HG02763 (cell line): ENCODE measurements around the gene RBM41.
"Not testable (repeated sequence)": the region's sequence is repeated elsewhere in the genome, so short reads cannot be mapped to it uniquely, and the experiment has no call there.

ENCODE experiments used
- ATAC-seq: cut with Tn5 transposase; IDR thresholded peaks from one replicate; pipeline ENCODE4 v1.9.1; 2021; ENCODE audit warnings: mild to moderate bottlenecking, moderate library complexity; ENCODE audit not compliant: unreplicated experiment

RBM41 gene

GRCh38 chrX:107118322-107119147, at the start of gene RBM41:
Gene RBM41 (minus strand): TSS chrX:107118822. CDS start chrX:107118773, 49 bp downstream.
- peak; percentile 99 for ATAC-seq

GRCh38 chrX:107168257-107168656, 49.6 kb upstream of the RBM41 start:
- ATAC-seq, result no peak

- ATAC-seq, result no peak
Observed at GRCh38 chrX:107167163-107167921, 48.7 kb upstream of the RBM41 start.

GRCh38 chrX:107157618-107158017, 39.0 kb upstream of the RBM41 start:
- not testable (repeated sequence) for ATAC-seq

- not testable (repeated sequence) for ATAC-seq
Observed at GRCh38 chrX:107155621-107156430, 37.2 kb upstream of the RBM41 start.

GRCh38 chrX:107154787-107155620, 36.4 kb upstream of the RBM41 start:
- no peak for ATAC-seq

GRCh38 chrX:107153005-107153404, 34.4 kb upstream of the RBM41 start:
- no peak for ATAC-seq

- ATAC-seq, result no peak
Observed at GRCh38 chrX:107146670-107147069, 28.0 kb upstream of the RBM41 start.

- no peak for ATAC-seq
Observed at GRCh38 chrX:107135965-107136307, 17.3 kb upstream of the RBM41 start.

GRCh38 chrX:107135049-107135964, 16.7 kb upstream of the RBM41 start:
- ATAC-seq, result no peak

- ATAC-seq, result no peak
Observed at GRCh38 chrX:107123750-107124149, 5.1 kb upstream of the RBM41 start.

- no peak for ATAC-seq
Observed at GRCh38 chrX:107119283-107119682, 661 bp upstream of the RBM41 start.

- ATAC-seq, result no peak
Observed at GRCh38 chrX:107117993-107118321, 665 bp downstream of the RBM41 start.

GRCh38 chrX:107107459-107107858, 11.2 kb downstream of the RBM41 start:
- no peak for ATAC-seq

- no peak for ATAC-seq
Observed at GRCh38 chrX:107102980-107103379, 15.6 kb downstream of the RBM41 start.

- ATAC-seq, result no peak
Observed at GRCh38 chrX:107076158-107076557, 42.5 kb downstream of the RBM41 start.

- not testable (repeated sequence) for ATAC-seq
Observed at GRCh38 chrX:107057731-107058130, 60.9 kb downstream of the RBM41 start.

- ATAC-seq, result no peak
Observed at GRCh38 chrX:107054978-107055377, 63.6 kb downstream of the RBM41 start.

GRCh38 chrX:107050195-107050709, 68.4 kb downstream of the RBM41 start:
- ATAC-seq, result no peak
